A673 (cell line): ENCODE measurements around the gene GOLM1.

ENCODE experiments used
- EZH2 ChIP-seq: fragments of 200-600 bp; sonication (generic); IDR thresholded peaks from 2 replicates; pipeline ENCODE4 v1.6.1; 2017; ENCODE audit warnings: borderline replicate concordance, low read depth, mild to moderate bottlenecking, mixed read lengths, antibody characterized with exemption, low read length; ENCODE audit not compliant: poor library complexity, severe bottlenecking
- TF ChIP-seq, protein P1 (sequence below): fragments of 300-800, 200-600 bp; sonication (generic); conservative IDR thresholded peaks from 2 replicates; pipeline ENCODE4 v1.5.1; 2017; ENCODE audit warnings: low read depth, mild to moderate bottlenecking, antibody characterized with exemption, low read length, moderate library complexity, mixed read lengths

DNA sequence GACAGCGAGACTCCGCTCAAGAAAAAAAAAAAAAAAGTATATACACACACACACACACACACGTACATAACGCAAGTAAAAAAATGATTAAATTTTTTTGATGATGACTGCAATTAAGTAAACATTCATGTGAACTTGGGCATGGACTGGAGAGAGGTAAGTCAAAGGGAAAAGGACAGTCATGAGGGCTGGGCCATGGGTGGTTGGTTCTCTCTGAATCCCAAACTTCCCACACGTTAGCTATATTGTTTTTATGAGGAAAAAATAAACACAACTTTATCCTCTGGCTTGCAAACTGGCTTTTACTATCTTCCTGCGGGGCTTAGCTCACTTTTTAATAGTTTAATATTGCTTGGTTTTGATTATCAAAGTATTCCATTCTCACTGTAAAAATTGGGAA, 53.7 kb downstream of the GOLM1 start:
- TF ChIP-seq, protein P1, sequence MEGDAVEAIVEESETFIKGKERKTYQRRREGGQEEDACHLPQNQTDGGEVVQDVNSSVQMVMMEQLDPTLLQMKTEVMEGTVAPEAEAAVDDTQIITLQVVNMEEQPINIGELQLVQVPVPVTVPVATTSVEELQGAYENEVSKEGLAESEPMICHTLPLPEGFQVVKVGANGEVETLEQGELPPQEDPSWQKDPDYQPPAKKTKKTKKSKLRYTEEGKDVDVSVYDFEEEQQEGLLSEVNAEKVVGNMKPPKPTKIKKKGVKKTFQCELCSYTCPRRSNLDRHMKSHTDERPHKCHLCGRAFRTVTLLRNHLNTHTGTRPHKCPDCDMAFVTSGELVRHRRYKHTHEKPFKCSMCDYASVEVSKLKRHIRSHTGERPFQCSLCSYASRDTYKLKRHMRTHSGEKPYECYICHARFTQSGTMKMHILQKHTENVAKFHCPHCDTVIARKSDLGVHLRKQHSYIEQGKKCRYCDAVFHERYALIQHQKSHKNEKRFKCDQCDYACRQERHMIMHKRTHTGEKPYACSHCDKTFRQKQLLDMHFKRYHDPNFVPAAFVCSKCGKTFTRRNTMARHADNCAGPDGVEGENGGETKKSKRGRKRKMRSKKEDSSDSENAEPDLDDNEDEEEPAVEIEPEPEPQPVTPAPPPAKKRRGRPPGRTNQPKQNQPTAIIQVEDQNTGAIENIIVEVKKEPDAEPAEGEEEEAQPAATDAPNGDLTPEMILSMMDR = no peak
- TF ChIP-seq EZH2 = no peak
